Esophagus squamous epithelium (tissue), 5 donors: ENCODE measurements around the gene CELF2. TPM values are rescaled to one million over a fixed set of nuclear protein-coding genes. Genes with fewer than 3 reads are reported as not detected.

Experiments
- DNase-seq: peaks from one replicate; lab custom pipeline; 2025; lab: John Stamatoyannopoulos, UW
- H3K27ac ChIP-seq, 4 donors: fragments of 200-600 bp; sonication (generic); one replicate each; pipeline ENCODE4 v1.5.1; 2016 to 2019; ENCODE audit warnings: mild to moderate bottlenecking in 1 of 4
- H3K27me3 ChIP-seq, 4 donors: fragments of 200-600 bp; sonication (generic); 1 replicate in 3 of 4; 2 replicates in 1 of 4; pipeline versions ENCODE4 v1.5.1 to v1.6.0; 2017 to 2021; ENCODE audit warnings: antibody characterized with exemption in 1 of 4
- H3K36me3 ChIP-seq, 3 donors: fragments of 200-600 bp; sonication (generic); one replicate each; pipeline ENCODE4 v1.5.1; 2016 to 2019
- H3K4me1 ChIP-seq, 3 donors: fragments of 200-600 bp; sonication (generic); one replicate each; pipeline ENCODE4 v1.5.1; 2017 to 2019
- H3K4me3 ChIP-seq, 4 donors: fragments of 200-600 bp; sonication (generic); 1 replicate in 3 of 4; 2 replicates in 1 of 4; pipeline ENCODE4 v1.5.1; 2016 to 2019; ENCODE audit warnings: mild to moderate bottlenecking in 2 of 4, moderate library complexity in 1 of 4
- H3K9me3 ChIP-seq, 3 donors: fragments of 200-600 bp; sonication (generic); one replicate each; pipeline ENCODE4 v1.5.1; 2016 to 2019
- POLR2A ChIP-seq, 4 donors: fragments of 450-650 bp; IDR thresholded peaks; one replicate each; pipeline ENCODE4 v1.6.1; 2017; ENCODE audit warnings: antibody characterized with exemption in 4 of 4, mild to moderate bottlenecking in 4 of 4, moderate library complexity in 3 of 4
- WGBS, 2 donors: methylation state at CpG; one replicate each; pipeline ENCODE4 v1.1.5; 2018; 5-methylcytosine and 5-hydroxymethylcytosine counted together
- intact Hi-C: fragments of 100-400 bp; cut with DNase I; formaldehyde crosslinking; loops from one replicate; pipeline ENCODE4 v1.15.0; 2022
- total RNA-seq, 4 donors: library from RNA; depleted of rRNA; stranded (reverse); fragments of >200 nt; gene quantifications; one replicate each; pipeline ENCODE4 v1.1.0, GENCODE V29; 2016
- TF ChIP-seq, protein P1 (sequence below), 6 experiments: fragments of 450-650 bp in 4 of 6; fragments of 200-600 bp in 2 of 6; sonication (generic) in 2 of 6; IDR thresholded peaks; one replicate each; pipeline ENCODE4 v1.5.1; 2016 to 2019; ENCODE audit warnings: antibody characterized with exemption in 6 of 6, mild to moderate bottlenecking in 4 of 6, moderate library complexity in 4 of 6
- donor health status: DM: yes; HTN: yes; CAD: no.

Gene CELF2
- total RNA-seq, 4 donors from 2014 or later: 4.2 to 62.4 (median 13.5) TPM

DNA sequence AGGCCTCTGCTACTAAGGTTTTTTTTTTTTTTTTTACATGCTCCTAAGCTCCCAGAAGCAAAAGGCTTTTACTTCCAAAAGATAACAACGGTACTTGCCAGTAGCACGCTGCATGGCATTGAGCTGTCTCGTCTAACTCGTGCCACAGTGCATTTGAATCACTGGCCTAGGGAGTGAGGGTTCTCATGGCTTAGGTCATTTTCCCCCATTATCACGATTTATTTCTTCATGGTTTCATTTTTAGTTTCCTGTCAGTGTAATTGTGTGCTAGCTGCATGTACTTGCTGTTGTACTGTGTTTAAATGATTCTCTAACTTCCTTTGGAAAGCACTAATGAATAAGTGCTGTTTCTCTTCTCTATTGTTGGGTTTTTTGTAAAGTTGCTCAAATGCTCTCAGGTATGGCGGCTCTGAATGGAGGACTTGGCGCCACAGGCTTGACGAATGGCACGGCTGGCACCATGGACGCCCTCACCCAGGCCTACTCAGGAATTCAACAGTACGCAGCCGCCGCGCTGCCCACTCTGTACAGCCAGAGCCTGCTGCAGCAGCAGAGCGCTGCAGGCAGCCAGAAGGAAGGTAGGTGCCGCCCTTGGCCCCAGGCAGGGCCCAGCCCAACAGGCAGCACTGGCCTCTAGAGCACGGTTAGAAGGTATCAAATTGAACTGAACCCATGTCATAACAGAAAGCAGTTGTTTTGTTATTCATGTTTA is 303.3 kb downstream of the CELF2 start:
- Histone ChIP-seq H3K27me3 (no peaks in the 10 kb centered on the region), H3K27ac (no peak overlapping the region), H3K4me1 (no peaks in the 10 kb centered on the region), H3K36me3 (peaks cover 0 to 66% (median 7%) of the 10 kb centered on the region in 3 donors), H3K9me3 (no peaks in the 10 kb centered on the region), H3K4me3 (no peak overlapping the region)
- WGBS, 2 donors: 89 to 92% methylated on average over 8 to 11 of the region's 17 CpGs
- TF ChIP-seq, protein P1, sequence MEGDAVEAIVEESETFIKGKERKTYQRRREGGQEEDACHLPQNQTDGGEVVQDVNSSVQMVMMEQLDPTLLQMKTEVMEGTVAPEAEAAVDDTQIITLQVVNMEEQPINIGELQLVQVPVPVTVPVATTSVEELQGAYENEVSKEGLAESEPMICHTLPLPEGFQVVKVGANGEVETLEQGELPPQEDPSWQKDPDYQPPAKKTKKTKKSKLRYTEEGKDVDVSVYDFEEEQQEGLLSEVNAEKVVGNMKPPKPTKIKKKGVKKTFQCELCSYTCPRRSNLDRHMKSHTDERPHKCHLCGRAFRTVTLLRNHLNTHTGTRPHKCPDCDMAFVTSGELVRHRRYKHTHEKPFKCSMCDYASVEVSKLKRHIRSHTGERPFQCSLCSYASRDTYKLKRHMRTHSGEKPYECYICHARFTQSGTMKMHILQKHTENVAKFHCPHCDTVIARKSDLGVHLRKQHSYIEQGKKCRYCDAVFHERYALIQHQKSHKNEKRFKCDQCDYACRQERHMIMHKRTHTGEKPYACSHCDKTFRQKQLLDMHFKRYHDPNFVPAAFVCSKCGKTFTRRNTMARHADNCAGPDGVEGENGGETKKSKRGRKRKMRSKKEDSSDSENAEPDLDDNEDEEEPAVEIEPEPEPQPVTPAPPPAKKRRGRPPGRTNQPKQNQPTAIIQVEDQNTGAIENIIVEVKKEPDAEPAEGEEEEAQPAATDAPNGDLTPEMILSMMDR (IDR thresholded peaks at IDR 0.05): no peak
- no peak for TF ChIP-seq POLR2A (IDR thresholded peaks at IDR 0.05)
- DNase-seq: no peak
- intact Hi-C loops: no loop called here

DNA sequence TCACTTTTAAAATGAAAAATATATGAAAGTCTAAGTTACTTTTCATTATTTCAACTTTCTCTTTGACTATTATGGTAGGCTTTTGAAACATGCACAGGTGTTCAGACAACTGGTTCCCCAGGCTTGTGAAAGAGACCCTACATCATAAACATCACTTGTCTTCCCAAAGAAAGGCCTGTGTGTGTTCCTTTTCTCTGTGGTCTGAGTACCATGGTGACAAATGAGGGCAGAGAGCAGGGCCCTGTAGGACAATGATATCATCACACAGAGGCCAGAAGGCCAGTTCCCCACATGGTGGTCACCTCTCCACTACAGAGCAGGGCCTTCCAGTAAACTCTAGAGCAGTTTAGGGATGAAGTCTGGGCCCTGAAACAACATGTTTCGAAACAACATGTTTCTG is 305.0 kb downstream of the CELF2 start:
- WGBS, 2 donors: 89 to 91% methylated on average over 1 of the region's 1 CpG
- Histone ChIP-seq H3K27me3 (no peaks in the 10 kb centered on the region), H3K36me3 (peaks cover 0 to 59% (median 7%) of the 10 kb centered on the region in 3 donors)

DNA sequence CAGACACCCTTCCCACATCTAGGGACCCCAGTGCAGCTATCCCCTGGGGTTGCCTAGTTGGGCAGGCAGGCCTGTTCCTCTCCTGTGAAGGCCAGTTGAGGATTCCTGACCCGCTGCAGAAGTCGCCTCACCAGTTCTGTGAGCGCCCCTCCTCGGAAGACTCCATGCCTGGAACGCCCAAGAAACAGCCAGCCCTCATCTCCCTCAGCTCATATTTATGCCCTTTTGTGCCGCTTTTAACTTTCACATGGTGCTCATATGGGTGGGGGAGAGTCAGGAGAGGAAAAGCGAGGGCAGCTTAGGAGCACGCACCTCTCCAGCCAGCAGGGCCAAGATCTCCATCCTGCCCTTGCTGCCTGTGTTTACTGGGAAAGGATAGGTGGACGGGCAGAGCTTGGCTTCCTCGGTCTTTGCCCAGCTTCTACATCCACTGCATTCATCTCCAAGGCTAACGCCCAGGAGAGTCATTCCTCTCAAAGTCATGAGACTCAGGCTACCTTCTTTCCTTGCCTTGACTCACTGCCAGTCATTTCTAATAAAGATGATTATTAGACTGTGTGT is 307.2 kb downstream of the CELF2 start:
- no peak for DNase-seq
- Histone ChIP-seq H3K36me3 (peaks cover 0 to 40% (median 7%) of the 10 kb centered on the region in 3 donors), H3K4me1 (peaks cover 11 to 38% (median 16%) of the 10 kb centered on the region in 3 donors), H3K27me3 (no peaks in the 10 kb centered on the region), H3K9me3 (no peaks in the 10 kb centered on the region), H3K4me3 (no peak overlapping the region), H3K27ac (no peak overlapping the region)
- TF ChIP-seq POLR2A (IDR thresholded peaks at IDR 0.05): no peak
- TF ChIP-seq, protein P1 (IDR thresholded peaks at IDR 0.05): no peak
- intact Hi-C loops: no loop called here
- WGBS, 2 donors: 87 to 94% methylated on average over 8 to 11 of the region's 11 CpGs

More for the DNA sequence above, 305.0 kb downstream of the CELF2 start:
- TF ChIP-seq, protein P1 (IDR thresholded peaks at IDR 0.05): no peak
- TF ChIP-seq POLR2A (IDR thresholded peaks at IDR 0.05): no peak
- H3K27ac ChIP-seq: no peak overlapping the region
- intact Hi-C loops: no loop called here
- DNase-seq: no peak
- no peak overlapping the region for H3K4me3 ChIP-seq
- H3K4me1 ChIP-seq: peaks cover 0 to 17% (median 0%) of the 10 kb centered on the region in 3 donors
- H3K9me3 ChIP-seq: no peaks in the 10 kb centered on the region

DNA sequence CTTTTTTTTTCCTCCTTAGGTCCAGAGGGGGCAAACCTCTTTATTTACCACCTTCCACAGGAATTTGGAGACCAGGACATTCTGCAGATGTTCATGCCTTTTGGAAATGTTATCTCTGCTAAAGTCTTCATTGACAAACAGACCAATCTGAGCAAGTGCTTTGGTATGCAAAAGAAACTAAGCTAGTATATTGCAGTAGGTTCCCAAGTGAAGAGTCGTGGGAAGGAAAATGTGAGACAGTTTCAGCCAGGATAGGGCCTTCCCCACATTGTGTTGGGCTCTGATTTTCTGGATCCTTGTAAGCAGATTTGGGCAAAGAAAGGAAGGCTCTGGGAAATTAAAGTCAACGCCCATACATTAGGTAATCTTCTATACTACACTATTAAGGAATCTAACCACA is 308.1 kb downstream of the CELF2 start:
- 70 to 83% methylated on average over 2 of the region's 2 CpGs for WGBS, 2 donors
- intact Hi-C loops: no loop called here
- TF ChIP-seq, protein P1 (IDR thresholded peaks at IDR 0.05): no peak
- no peak for TF ChIP-seq POLR2A (IDR thresholded peaks at IDR 0.05)

GRCh38 chr10:11326241-11326640 is 308.6 kb downstream of the CELF2 start:
- intact Hi-C loops: no loop called here

More for the DNA sequence above, 308.1 kb downstream of the CELF2 start:
- peaks cover 0 to 39% (median 7%) of the 10 kb centered on the region in 3 donors for H3K36me3 ChIP-seq
- no peak overlapping the region for H3K27ac ChIP-seq
- H3K9me3 ChIP-seq: no peaks in the 10 kb centered on the region
- no peaks in the 10 kb centered on the region for H3K27me3 ChIP-seq
- no peak overlapping the region for H3K4me3 ChIP-seq
- DNase-seq: no peak
- peaks cover 11 to 48% (median 24%) of the 10 kb centered on the region in 3 donors for H3K4me1 ChIP-seq

More at GRCh38 chr10:11326241-11326640, 308.6 kb downstream of the CELF2 start:
- peaks cover 11 to 52% (median 27%) of the 10 kb centered on the region in 3 donors for H3K4me1 ChIP-seq
- no peak for DNase-seq
- 92 to 97% methylated on average over 9 to 10 of the region's 12 CpGs for WGBS, 2 donors
- no peaks in the 10 kb centered on the region for H3K27me3 ChIP-seq
- TF ChIP-seq, protein P1 (IDR thresholded peaks at IDR 0.05): no peak
- TF ChIP-seq POLR2A (IDR thresholded peaks at IDR 0.05): no peak
- H3K9me3 ChIP-seq: no peaks in the 10 kb centered on the region
- peaks cover 0 to 35% (median 7%) of the 10 kb centered on the region in 3 donors for H3K36me3 ChIP-seq
- H3K27ac ChIP-seq: no peak overlapping the region
- H3K4me3 ChIP-seq: no peak overlapping the region
